Fibroblast of skin of right biceps (primary cell): Measurements from ENCODE around the gene KCNJ16.

ENCODE experiments used
- DNase-seq: peaks from one replicate; pipeline ENCODE4 v3.0.0-alpha.2; 2013

KCNJ16 gene

DNA sequence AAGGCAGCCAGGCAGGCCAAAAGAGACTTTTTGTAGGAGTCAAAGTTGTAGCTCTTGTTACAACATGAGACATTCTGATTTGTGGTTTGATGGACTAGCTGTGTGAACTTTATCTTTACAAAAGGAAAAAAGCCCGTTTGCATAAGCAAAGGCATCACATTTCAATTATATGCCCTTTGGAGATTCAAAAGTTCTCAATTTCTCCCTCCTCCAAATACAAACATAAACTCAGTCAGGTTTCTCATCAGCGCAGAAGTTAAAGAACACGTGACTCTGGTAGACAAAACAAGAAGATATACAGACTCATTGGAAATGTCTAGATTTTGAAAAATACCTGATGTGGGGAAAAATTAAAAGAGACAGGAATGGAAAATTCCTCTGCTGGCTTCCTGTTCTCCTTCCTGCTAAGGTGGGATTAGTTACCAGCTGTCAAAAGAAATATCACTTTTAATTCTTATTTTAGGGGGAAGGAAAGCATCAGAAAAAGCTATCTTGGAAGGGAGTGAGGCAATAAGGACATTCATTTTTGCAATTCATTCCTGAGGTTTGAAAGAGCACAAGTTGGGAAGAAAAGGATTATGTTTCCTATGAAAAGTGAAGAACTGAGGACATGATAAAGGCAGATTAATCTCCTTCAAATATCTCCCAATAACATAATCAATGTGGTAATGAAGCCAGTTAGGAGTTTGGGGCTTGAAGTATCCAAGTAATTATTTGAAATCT lies 4.6 kb upstream of the KCNJ16 start:
- DNase-seq, result no peak

DNA sequence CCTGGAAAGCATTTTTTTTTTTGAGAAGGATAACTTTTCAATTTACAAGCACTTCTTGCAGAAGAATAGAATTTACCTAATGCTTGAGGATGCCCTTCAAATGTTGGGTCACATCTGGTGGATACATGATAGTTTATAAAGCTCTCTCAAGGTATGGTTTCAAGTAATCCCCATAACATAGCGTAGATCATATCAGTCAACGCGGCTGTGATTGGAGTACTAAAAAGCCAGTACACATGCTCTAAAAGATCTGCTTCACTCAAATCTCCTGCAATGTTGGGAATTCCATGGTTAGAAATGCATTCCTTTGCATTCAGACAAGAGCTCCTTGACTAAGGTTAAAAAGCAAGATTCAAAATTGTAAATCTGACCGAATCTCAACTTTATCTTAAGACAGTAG lies 3.9 kb upstream of the KCNJ16 start:
- DNase-seq, result no peak

- no peak for DNase-seq
Measured at GRCh38 chr17:70071620-70072019, 3.4 kb upstream of the KCNJ16 start.

- DNase-seq, result no peak
Measured at GRCh38 chr17:70072546-70073309, 2.3 kb upstream of the KCNJ16 start.

DNA sequence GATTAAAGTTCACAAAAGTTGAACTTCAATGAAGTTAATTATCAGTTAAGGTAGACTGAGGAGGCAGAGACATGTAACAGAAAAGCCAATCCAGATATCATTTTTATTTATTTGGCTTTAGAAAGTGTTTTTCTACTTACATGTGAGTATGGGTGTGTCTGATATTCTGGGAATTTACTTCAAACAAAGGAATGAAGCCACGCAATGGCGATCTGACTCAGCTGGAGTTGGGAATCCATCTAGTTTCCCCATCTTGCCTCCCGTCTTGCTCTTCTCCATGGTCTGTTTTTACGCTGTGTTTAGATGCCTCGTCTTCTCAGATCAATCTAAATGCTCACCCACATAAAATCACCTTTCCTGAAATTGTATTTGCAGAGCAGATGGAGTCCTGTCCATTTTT lies 1.7 kb upstream of the KCNJ16 start:
- DNase-seq, result no peak

DNA sequence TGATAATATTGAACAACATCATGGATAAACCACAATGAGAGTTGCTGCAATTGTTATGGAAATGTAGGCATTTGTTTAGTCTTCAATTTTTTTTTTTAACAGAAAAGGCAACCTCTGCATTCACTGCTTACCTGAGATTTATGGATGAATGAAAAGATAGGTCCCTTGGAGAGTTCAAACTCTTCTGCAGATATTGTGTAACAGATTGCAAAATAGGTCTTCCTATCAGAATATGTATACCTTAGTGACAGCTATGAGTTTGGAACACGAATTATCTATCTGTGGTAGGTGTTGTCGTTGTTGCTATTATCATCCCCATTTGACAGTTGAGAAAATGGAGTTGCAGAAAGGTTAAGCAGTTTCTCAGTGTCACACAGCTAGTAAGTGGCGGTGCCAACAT lies 1.2 kb upstream of the KCNJ16 start:
- DNase-seq, result no peak

- no peak for DNase-seq
Measured at GRCh38 chr17:70074236-70074830, 692 bp upstream of the KCNJ16 start.

DNA sequence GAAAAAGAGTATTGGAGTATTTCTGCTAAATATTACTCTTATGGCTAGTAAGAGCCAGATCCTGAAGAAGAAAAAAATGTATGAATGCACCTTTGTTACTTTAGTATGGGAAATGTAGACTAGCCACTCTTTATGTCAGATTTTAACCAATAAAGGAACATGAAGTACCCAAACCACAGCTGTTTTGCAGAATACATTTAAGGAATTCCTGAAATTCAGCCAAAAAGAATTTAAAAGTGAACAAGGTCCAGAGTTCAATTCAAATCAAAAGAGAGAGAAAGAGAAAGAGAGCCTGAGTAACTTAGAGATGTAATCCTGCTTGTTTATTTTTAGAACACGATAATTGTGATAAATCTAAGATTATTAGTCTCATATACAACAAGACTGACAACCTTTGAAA lies 1.2 kb downstream of the KCNJ16 start:
- peak; percentile 7 for DNase-seq

- DNase-seq, result no peak
Measured at GRCh38 chr17:70076831-70077230, 1.8 kb downstream of the KCNJ16 start.

DNA sequence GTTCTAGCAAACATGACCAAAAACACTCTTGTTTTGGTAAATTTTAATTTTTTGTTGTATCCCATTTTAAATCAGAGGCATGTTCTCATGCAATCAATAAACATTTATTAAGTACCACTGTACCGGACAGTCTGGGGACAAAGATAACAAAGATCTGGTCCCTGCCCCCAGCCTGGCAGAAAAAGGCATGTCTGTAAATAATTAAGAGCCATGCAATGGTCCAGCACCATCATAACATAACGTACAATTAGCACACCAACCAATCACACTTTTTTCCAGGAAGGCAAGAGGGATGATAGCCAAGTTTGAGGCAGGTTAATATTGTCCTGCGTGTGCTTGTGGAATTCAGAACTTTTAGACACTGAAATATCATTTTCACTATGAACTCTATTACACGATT lies 3.5 kb downstream of the KCNJ16 start:
- no peak for DNase-seq

DNA sequence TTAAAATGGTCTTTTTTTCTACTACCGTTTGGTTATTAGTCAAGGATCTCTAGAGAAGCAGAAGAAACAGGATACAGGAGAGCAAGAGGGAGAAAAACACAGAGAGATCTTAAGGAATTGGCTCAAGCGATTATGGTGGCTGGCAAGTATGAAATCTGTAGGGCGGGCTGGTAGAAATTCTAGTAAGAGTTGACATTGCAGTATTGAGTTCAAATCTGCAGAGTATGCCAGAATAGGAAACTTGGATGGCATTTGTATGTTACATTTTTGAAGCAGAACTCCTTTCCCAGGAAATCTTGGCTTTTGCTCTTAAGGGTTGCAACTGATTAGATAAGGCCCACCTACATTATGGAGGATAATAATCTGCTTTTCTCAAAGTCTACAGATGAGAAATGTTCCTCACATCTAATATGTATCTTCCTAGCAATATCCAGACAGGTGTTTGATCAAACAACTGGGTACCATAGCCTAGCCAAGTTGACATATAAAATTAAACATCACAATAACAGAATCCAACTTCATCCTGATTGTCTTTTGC lies 4.0 kb downstream of the KCNJ16 start:
- no peak for DNase-seq

DNA sequence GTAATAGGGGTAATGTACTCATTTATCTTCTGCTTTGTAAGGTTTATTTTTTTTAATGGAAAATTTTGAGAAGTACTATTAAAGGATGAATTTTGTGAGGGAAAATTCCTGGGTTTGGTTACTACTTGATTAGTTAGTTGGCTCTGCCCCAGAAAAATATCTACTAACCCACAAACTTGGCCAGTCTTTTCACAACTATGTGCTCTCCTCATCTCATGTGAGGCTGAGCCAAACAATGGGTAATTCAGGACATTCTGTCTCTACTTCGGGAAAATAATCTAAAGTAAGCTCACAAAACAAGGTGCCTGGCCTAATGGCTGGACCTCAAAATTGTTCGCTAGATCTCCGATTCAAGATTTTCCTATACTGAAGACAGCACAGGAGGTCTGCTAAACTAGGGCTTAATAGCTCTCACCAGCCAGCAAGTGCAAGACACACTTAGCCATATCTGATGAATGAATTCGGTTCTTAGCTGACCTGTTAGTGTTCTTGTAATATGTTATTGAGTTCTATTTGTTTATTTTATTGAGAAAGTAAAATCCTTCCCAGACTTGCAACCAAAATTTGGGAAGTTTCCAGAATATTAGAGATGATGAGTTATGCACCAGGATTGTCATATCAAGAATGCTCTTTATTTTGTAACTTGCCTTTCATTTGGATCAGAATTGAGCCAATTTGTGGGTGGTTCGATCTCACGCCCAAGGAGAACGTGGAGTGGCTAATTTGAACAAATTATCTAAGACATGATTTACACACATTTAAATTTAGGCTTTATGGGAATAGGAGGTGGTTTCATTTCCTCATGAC lies 5.7 kb downstream of the KCNJ16 start:
- DNase-seq, result peak; percentile 39

GRCh38 chr17:70081885-70082284 lies 6.9 kb downstream of the KCNJ16 start:
- DNase-seq, result no peak

DNA sequence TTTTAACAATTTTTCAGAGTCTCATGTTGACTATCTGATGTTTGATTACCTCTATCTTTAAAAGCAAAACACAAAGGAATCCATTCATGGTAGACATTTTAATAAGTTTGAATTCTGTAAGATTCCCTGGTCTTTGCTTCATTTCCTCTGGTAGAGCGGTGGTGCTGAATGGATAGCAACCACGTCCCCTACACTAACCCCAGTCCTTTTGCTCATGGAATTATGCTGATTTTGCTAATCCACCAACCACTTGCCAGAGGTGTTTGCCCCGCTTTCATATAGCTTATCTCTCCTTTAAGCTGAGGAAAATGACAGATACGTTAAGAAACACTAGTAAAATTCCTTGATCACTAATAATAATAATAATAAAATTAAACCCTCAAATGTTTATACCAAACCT lies 9.5 kb downstream of the KCNJ16 start:
- no peak for DNase-seq

DNA sequence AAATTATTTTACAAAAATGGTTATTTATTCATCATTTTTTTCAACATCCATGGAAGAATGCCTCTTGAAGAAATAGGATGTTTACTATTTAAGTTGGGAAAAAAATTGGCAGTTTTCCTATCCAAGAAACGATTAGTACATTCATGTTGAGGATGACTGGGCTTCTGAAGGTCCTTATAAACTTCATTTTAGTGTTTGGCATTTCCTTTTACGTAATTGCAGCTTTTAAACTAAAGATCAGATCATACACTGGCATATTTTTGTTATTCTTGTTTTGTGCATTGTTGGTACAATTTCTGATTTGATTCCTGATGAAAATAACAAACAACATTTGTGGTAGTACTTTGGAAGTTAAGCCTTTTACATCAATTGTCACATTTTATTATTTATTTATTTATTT lies 11.5 kb downstream of the KCNJ16 start:
- DNase-seq, result no peak

GRCh38 chr17:70089513-70090148 lies 14.6 kb downstream of the KCNJ16 start:
- no peak for DNase-seq

GRCh38 chr17:70091005-70091568 lies 16.1 kb downstream of the KCNJ16 start:
- DNase-seq, result no peak

DNA sequence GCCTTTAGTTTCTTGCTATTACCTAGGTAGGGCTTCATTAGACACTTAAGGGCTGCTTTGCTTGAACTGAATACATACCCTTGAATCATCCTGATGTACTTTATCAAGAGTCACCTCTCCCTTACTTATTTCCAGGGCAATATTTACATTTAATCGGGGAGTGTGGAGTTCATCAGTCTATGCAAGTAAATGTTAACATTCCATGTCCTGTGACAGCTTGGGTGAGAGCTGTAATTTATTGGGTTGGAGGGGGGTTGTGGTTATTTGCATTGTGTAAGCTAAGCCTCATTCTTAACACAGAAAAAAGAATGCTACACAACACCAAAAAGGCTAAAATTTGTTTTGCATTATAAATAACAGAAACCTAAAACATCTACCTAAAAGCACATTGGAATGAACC lies 16.7 kb downstream of the KCNJ16 start:
- DNase-seq, result no peak

DNA sequence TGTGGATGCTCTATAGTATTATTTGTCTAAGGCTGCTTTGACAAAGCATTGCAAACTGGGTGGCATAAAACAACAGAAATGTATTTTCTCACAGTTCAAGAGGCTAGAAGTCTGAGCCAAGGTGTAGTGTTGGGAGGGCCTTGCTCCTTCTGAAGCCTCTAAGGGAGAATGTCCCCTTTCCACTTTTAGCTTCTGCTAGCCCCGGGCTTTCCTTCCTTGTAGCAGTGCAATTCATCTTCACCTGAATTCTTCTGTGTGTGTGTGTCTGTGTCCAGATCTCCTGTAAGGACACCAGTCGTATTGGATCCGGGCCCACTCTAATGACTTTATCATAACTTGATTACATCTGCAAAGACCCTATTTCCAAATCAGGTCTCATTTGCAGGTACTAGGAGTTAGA lies 18.1 kb downstream of the KCNJ16 start:
- no peak for DNase-seq

GRCh38 chr17:70095455-70095854 lies 20.4 kb downstream of the KCNJ16 start:
- DNase-seq, result no peak

- no peak for DNase-seq
Measured at GRCh38 chr17:70096861-70097260, 21.8 kb downstream of the KCNJ16 start.

DNA sequence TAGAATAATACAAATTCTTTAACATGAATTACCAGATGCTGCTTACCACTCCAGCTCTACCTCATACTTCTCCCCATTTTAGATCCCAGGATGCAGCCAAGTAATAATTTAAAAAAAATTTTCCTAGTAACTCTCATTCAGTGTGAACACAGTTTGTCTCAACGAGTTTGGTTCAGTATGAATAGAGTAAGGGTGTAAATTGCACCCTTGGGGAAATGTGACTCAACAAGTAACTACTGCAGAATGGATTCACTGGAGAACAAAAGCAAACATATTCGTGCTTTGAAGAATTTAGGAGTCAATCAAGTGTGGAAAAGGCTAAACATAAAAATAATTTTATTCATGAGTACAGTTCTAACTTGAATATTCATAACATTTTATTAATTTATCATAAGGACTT lies 23.0 kb downstream of the KCNJ16 start:
- peak; percentile 12 for DNase-seq
